ENCODE data around the gene CPEB1. TPM values are rescaled to one million over a fixed set of nuclear protein-coding genes. Genes with fewer than 3 reads are reported as not detected.

Gene CPEB1
- total RNA-seq, 1 donor from 2014 or later, result 15.4 TPM

DNA sequence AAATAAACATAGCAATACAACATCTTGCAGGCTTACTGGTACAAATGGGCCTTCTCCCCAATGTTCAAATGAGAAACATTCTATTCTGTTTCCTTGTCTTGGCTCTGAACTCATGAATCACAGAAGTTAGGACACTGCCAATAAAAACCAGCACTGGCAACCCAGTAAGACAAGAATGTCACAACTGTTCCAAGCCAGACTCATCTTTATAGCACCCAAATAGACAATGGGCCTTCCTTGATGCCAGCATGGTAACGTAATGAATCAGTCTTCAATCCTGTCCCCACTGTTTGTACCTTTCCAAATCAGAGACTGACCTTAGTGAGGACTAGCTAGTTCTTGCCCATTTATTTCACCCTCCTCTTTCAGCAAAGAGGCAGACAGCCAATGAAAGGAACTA lies 92.8 kb downstream of the CPEB1 start:
- no peak overlapping the region for H3K4me3 ChIP-seq (ENCODE audit: insufficient read depth, low read depth, low read length)
- no peak for FAIRE-seq
- no peak overlapping the region for H3K4me3 Mint-ChIP-seq (ENCODE audit: unreplicated experiment)
- peaks cover 16% of the 10 kb centered on the region for H3K4me1 Mint-ChIP-seq (ENCODE audit: low read depth, unreplicated experiment)
- no peak for DNase-seq (ENCODE audit: low read depth)
- H3K27me3 ChIP-seq (ENCODE audit: insufficient read depth, low read length), result peaks cover 3% of the 10 kb centered on the region
- no peaks in the 10 kb centered on the region for H4K20me1 ChIP-seq (ENCODE audit: insufficient read depth, low read length)
- H3K4me2 ChIP-seq (ENCODE audit: low read length), result no peak overlapping the region
- no peaks in the 10 kb centered on the region for H3K9me3 ChIP-seq (ENCODE audit: insufficient read depth, low read depth, low read length)
- no peak overlapping the region for H3K27ac Mint-ChIP-seq (ENCODE audit: unreplicated experiment)
- TF ChIP-seq CTCF (IDR thresholded peaks at IDR 0.05; ENCODE audit: insufficient read depth, low read depth, low read length), result no peak
- TF ChIP-seq EZH2 (IDR thresholded peaks at IDR 0.05; ENCODE audit: insufficient read depth, low read length), result no peak
- no peak overlapping the region for H3K27ac ChIP-seq (ENCODE audit: low read depth, low read length)
- no peaks in the 10 kb centered on the region for H3K27me3 Mint-ChIP-seq (ENCODE audit: low read depth, unreplicated experiment)
- no peaks in the 10 kb centered on the region for H3K4me1 ChIP-seq (ENCODE audit: insufficient read depth, low read length)
- H3K36me3 ChIP-seq (ENCODE audit: insufficient read depth, low read length), result no peaks in the 10 kb centered on the region
- H3K9me3 Mint-ChIP-seq (ENCODE audit: unreplicated experiment), result no peaks in the 10 kb centered on the region
- no peak overlapping the region for H3K9ac ChIP-seq (ENCODE audit: low read length)
- no peak overlapping the region for H2AFZ ChIP-seq (ENCODE audit: low read depth, low read length)
- peaks cover 16% of the 10 kb centered on the region for H3K36me3 Mint-ChIP-seq (ENCODE audit: low read depth, unreplicated experiment)
- H3K79me2 ChIP-seq (ENCODE audit: insufficient read depth, low read length), result no peaks in the 10 kb centered on the region

DNA sequence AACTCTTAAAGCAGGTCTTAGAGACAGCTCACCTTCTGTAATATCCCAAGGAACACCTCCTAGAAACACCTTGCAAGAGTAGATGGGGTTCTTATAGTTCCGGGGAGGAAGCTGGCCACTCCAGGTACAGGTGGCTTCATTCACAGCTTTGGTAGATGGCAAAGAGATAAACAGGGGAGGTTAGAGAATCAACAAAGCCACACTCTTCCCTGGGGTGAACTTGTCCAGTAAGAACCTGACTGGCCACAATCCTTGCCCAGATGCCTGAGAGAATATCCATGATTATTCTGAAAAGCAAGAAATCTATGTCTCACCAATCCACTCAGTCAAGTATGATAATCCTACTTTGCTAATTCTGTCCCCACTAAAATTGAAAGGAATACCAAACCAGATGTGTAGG lies 93.3 kb downstream of the CPEB1 start:
- Histone ChIP-seq H3K36me3 (ENCODE audit: insufficient read depth, low read length) (no peaks in the 10 kb centered on the region), H3K79me2 (ENCODE audit: insufficient read depth, low read length) (no peaks in the 10 kb centered on the region), H3K4me1 (ENCODE audit: insufficient read depth, low read length) (no peaks in the 10 kb centered on the region), H3K4me3 (ENCODE audit: insufficient read depth, low read depth, low read length) (no peak overlapping the region), H3K27me3 (ENCODE audit: insufficient read depth, low read length) (peaks cover 3% of the 10 kb centered on the region), H2AFZ (ENCODE audit: low read depth, low read length) (no peak overlapping the region), H3K27ac (ENCODE audit: low read depth, low read length) (no peak overlapping the region), H4K20me1 (ENCODE audit: insufficient read depth, low read length) (no peaks in the 10 kb centered on the region), H3K9me3 (ENCODE audit: insufficient read depth, low read depth, low read length) (no peaks in the 10 kb centered on the region), H3K4me2 (ENCODE audit: low read length) (no peak overlapping the region), H3K9ac (ENCODE audit: low read length) (no peak overlapping the region)
- no peaks in the 10 kb centered on the region for H3K27me3 Mint-ChIP-seq (ENCODE audit: low read depth, unreplicated experiment)
- no peak for DNase-seq (ENCODE audit: low read depth)
- TF ChIP-seq EZH2 (IDR thresholded peaks at IDR 0.05; ENCODE audit: insufficient read depth, low read length) (no peak), CTCF (IDR thresholded peaks at IDR 0.05; ENCODE audit: insufficient read depth, low read depth, low read length) (no peak)
- FAIRE-seq, result no peak
- peaks cover 17% of the 10 kb centered on the region for H3K4me1 Mint-ChIP-seq (ENCODE audit: low read depth, unreplicated experiment)
- H3K36me3 Mint-ChIP-seq (ENCODE audit: low read depth, unreplicated experiment), result peaks cover 20% of the 10 kb centered on the region
- no peak overlapping the region for H3K4me3 Mint-ChIP-seq (ENCODE audit: unreplicated experiment)
- H3K9me3 Mint-ChIP-seq (ENCODE audit: unreplicated experiment), result no peaks in the 10 kb centered on the region
- H3K27ac Mint-ChIP-seq (ENCODE audit: unreplicated experiment), result no peak overlapping the region

DNA sequence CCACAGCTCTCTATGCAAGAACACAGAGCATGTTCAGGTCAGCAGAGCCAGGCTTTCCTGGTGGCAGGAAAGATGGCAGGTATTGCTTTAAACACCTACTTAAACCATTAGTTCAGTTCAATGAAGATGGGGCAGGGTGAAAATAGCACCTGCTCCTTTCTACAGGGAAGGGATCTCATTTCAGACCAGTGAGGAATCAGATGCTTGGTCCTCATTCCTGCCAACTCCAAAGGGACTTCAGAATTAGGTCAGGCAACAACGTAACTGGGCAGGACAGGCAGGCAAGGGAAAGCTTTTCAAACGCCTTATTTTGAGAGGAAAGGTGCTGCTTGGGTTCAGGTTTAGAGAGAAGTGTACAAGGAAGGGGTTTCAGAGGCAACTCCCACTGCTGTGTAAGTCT lies 94.3 kb downstream of the CPEB1 start:
- Mint-ChIP-seq H3K4me1 (ENCODE audit: low read depth, unreplicated experiment) (peaks cover 23% of the 10 kb centered on the region), H3K9me3 (ENCODE audit: unreplicated experiment) (no peaks in the 10 kb centered on the region), H3K27me3 (ENCODE audit: low read depth, unreplicated experiment) (no peaks in the 10 kb centered on the region), H3K4me3 (ENCODE audit: unreplicated experiment) (no peak overlapping the region), H3K36me3 (ENCODE audit: low read depth, unreplicated experiment) (peaks cover 24% of the 10 kb centered on the region), H3K27ac (ENCODE audit: unreplicated experiment) (no peak overlapping the region)
- H4K20me1 ChIP-seq (ENCODE audit: insufficient read depth, low read length), result no peaks in the 10 kb centered on the region
- peaks cover 3% of the 10 kb centered on the region for H3K27me3 ChIP-seq (ENCODE audit: insufficient read depth, low read length)
- no peak for FAIRE-seq
- H3K9me3 ChIP-seq (ENCODE audit: insufficient read depth, low read depth, low read length), result no peaks in the 10 kb centered on the region
- H2AFZ ChIP-seq (ENCODE audit: low read depth, low read length), result no peak overlapping the region
- no peak overlapping the region for H3K9ac ChIP-seq (ENCODE audit: low read length)
- H3K79me2 ChIP-seq (ENCODE audit: insufficient read depth, low read length), result no peaks in the 10 kb centered on the region
- no peak for TF ChIP-seq EZH2 (IDR thresholded peaks at IDR 0.05; ENCODE audit: insufficient read depth, low read length)
- TF ChIP-seq CTCF (IDR thresholded peaks at IDR 0.05; ENCODE audit: insufficient read depth, low read depth, low read length), result no peak
- no peak overlapping the region for H3K4me2 ChIP-seq (ENCODE audit: low read length)
- H3K27ac ChIP-seq (ENCODE audit: low read depth, low read length), result no peak overlapping the region
- H3K36me3 ChIP-seq (ENCODE audit: insufficient read depth, low read length), result no peaks in the 10 kb centered on the region
- no peak for DNase-seq (ENCODE audit: low read depth)
- no peak overlapping the region for H3K4me3 ChIP-seq (ENCODE audit: insufficient read depth, low read depth, low read length)
- no peaks in the 10 kb centered on the region for H3K4me1 ChIP-seq (ENCODE audit: insufficient read depth, low read length)
